CD4-positive, alpha-beta memory T cell (primary cell): ENCODE results near the gene SLC1A5. TPM values are rescaled to one million over a fixed set of nuclear protein-coding genes. Genes with fewer than 3 reads are reported as not detected.

Source experiments
- CTCF ChIA-PET: fragments of 350-600 bp; sonication (Branson Sonifier 250); formaldehyde crosslinking; loops from one replicate; lab custom pipeline; 2021; ENCODE audit warnings: inconsistent platforms; ENCODE audit not compliant: partially characterized antibody; lab: Charles Lee
- POLR2A ChIA-PET: fragments of 350-600 bp; sonication (Branson Sonifier 250); formaldehyde crosslinking; loops from one replicate; lab custom pipeline; 2021; ENCODE audit not compliant: partially characterized antibody; lab: Charles Lee
- DNase-seq, 5 donors: peaks; one replicate each; pipeline versions ENCODE4 v3.0.0 to v3.0.0-alpha.2; 2020 to 2022; ENCODE audit warnings: mixed read lengths in 1 of 5
- H3K27ac ChIP-seq: one replicate; pipeline ENCODE4 v1.7.0; 2013; ENCODE audit warnings: low read depth, low read length
- H3K27me3 ChIP-seq: 2 replicates; pipeline ENCODE4 v1.7.0; 2013; ENCODE audit warnings: mild to moderate bottlenecking, low read length, moderate library complexity; ENCODE audit not compliant: insufficient read depth
- H3K36me3 ChIP-seq: 2 replicates; pipeline ENCODE4 v1.7.0; 2013; ENCODE audit warnings: mild to moderate bottlenecking, low read length, moderate library complexity; ENCODE audit not compliant: insufficient read depth
- H3K4me1 ChIP-seq: 2 replicates; pipeline ENCODE4 v1.7.0; 2013; ENCODE audit warnings: mild to moderate bottlenecking, low read length, moderate library complexity; ENCODE audit not compliant: insufficient read depth
- H3K4me3 ChIP-seq, 2 donors: one replicate each; pipeline ENCODE4 v1.7.0; 2013; ENCODE audit warnings: low read length in 2 of 2, mild to moderate bottlenecking in 1 of 2
- H3K9me3 ChIP-seq, 2 donors: one replicate each; pipeline ENCODE4 v1.7.0; 2013; ENCODE audit warnings: low read length in 2 of 2, control low read depth in 1 of 2; ENCODE audit not compliant: control insufficient read depth in 1 of 2
- H3K27ac Mint-ChIP-seq, 7 donors: one replicate each; pipeline ENCODE4 v1.8.0; 2020 to 2021; ENCODE audit warnings: mixed read lengths in 7 of 7, mild to moderate bottlenecking in 6 of 7, inconsistent platforms in 3 of 7, moderate library complexity in 3 of 7
- H3K27me3 Mint-ChIP-seq, 2 donors: one replicate each; pipeline ENCODE4 v1.8.0; 2020 to 2021; ENCODE audit warnings: mixed read lengths in 2 of 2
- H3K36me3 Mint-ChIP-seq, 2 donors: one replicate each; pipeline ENCODE4 v1.8.0; 2020 to 2021; ENCODE audit warnings: mixed read lengths in 2 of 2, inconsistent platforms in 1 of 2, mild to moderate bottlenecking in 1 of 2
- H3K4me1 Mint-ChIP-seq, 4 donors: one replicate each; pipeline ENCODE4 v1.8.0; 2020 to 2021; ENCODE audit warnings: mixed read lengths in 4 of 4, mild to moderate bottlenecking in 1 of 4
- H3K4me3 Mint-ChIP-seq, 8 donors: one replicate each; pipeline ENCODE4 v1.8.0; 2020 to 2021; ENCODE audit warnings: mixed read lengths in 8 of 8, mild to moderate bottlenecking in 7 of 8, moderate library complexity in 6 of 8, inconsistent platforms in 3 of 8
- H3K9me3 Mint-ChIP-seq, 8 donors: one replicate each; pipeline ENCODE4 v1.8.0; 2020 to 2021; ENCODE audit warnings: mixed read lengths in 8 of 8, mild to moderate bottlenecking in 5 of 8, inconsistent platforms in 3 of 8, moderate library complexity in 1 of 8
- intact Hi-C: fragments of 100-400 bp; cut with micrococcal nuclease; formaldehyde crosslinking; loops from one replicate; pipeline ENCODE4 v1.15.1; 2023
- polyA plus RNA-seq, 2 donors: library from polyadenylated mRNA; unstranded; fragments of 300-500 nt; fragmentation: Illumina TruSeq; gene quantifications; one replicate each; pipeline ENCODE4 v1.2.3, GENCODE V29; 2021
- total RNA-seq, 2 experiments: library from RNA; stranded (reverse); gene quantifications; one replicate each; pipeline ENCODE4 v1.2.3, GENCODE V29; 2021

The SLC1A5 gene
- total and polyA plus RNA-seq, 4 experiments from 2014 or later, result 7.2 to 22.1 (median 20.3) TPM

DNA sequence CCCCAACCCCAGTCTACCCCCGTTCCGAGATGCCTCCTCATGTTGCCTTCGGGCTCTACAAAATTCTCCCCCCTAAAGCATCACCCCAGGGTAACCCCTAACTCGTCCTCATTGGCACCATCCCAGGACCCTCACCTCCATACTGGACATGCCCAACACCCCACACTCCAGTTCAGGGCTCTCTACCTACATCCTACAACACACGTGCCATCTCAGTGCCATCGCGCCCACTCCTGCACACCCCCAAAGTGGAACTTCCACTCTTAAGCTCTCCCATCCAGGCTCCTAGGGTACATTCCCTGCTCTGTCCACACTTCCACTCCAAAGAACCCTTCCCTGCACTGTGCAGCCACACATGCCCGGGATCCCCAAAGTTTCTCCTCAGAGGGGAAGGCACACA lies 43.4 kb downstream of the SLC1A5 start:
- H3K27me3 Mint-ChIP-seq, result no peaks in the 10 kb centered on the region
- Histone ChIP-seq H3K36me3 (peaks cover 11% of the 10 kb centered on the region), H3K27ac (peak overlapping the region; percentile 76), H3K9me3 (no peaks in the 10 kb centered on the region), H3K4me3 (peak overlapping the region; percentile 54 to 80), H3K4me1 (peaks cover 47% of the 10 kb centered on the region), H3K27me3 (no peaks in the 10 kb centered on the region)
- DNase-seq, result no peak
- no peaks in the 10 kb centered on the region for H3K9me3 Mint-ChIP-seq
- peaks cover 7 to 19% of the 10 kb centered on the region in 2 donors for H3K36me3 Mint-ChIP-seq
- H3K27ac Mint-ChIP-seq, result peak overlapping the region; percentile 83 to 93 (median 88)
- intact Hi-C loops, result loop anchor here (5.0 kb wide), 1 partner anchor 133 kb away; no protein-coding TSS in a partner anchor
- H3K4me1 Mint-ChIP-seq, result peaks cover 43 to 78% (median 58%) of the 10 kb centered on the region in 4 donors
- CTCF ChIA-PET, result interaction anchor here (1.0 to 7.2 kb wide), 3 partner anchors 13 to 41 kb away, joined by 4 to 52 read pairs (median 10); no protein-coding TSS in a partner anchor
- POLR2A ChIA-PET, result interaction anchor here (0.6 to 1.8 kb wide), 5 partner anchors 18 to 145 kb away, joined by 3 to 8 read pairs (median 4); partner anchors contain the start of genes CALM3 and SLC1A5
- H3K4me3 Mint-ChIP-seq, result peak overlapping the region; percentile 88 to 92 (median 90)

DNA sequence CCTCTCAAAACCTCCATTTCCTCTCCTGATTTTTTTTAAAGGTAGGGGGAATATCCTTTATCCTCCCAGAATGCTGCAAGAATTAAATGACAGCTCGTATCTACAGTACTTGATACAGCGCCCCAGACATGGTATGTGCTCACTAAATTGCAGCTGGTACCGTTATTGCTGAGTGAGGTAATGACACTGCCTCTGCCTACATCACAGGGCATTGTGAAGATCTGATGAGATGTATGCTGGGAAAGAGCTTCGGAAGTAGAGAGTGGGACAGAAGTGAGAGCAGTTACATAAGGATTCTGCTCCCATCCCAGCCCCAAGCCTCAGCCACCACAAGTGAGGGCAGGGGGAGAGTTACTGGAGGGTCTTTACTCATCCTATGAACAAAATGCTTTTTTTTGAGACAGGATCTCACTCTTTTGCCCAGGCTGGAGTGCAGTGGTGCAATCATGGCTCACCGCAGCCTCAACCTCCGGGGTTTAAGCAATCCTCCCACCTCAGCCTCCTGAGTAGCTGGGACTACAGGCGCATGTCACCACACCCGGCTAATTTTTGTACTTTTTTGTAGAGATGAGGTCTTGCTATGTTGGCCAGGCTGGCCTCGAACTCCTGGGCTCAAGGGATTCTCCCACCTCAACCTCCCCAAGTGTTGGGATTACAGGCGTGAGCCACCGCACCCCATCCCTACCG lies 44.2 kb downstream of the SLC1A5 start:
- H3K27ac ChIP-seq, result no peak overlapping the region
- ChIA-PET CTCF (interaction anchor here (1.0 to 7.2 kb wide), 3 partner anchors 14 to 40 kb away, joined by 4 to 52 read pairs (median 10); no protein-coding TSS in a partner anchor), POLR2A (interaction anchor here (1.8 kb wide), 1 partner anchor 30 kb away, joined by 6 read pairs; no protein-coding TSS in a partner anchor)
- no peaks in the 10 kb centered on the region for H3K27me3 Mint-ChIP-seq
- peaks cover 47% of the 10 kb centered on the region for H3K4me1 ChIP-seq
- no peaks in the 10 kb centered on the region for H3K27me3 ChIP-seq
- H3K36me3 Mint-ChIP-seq, result peaks cover 5 to 24% of the 10 kb centered on the region in 2 donors
- peaks cover 45 to 85% (median 61%) of the 10 kb centered on the region in 4 donors for H3K4me1 Mint-ChIP-seq
- intact Hi-C loops, result no loop called here
- H3K4me3 Mint-ChIP-seq, result peak overlapping the region; percentile 88 to 92 (median 90)
- H3K36me3 ChIP-seq, result peaks cover 14% of the 10 kb centered on the region
- DNase-seq, result no peak
- no peaks in the 10 kb centered on the region for H3K9me3 Mint-ChIP-seq
- H3K9me3 ChIP-seq, result no peaks in the 10 kb centered on the region
- H3K4me3 ChIP-seq, result no peak overlapping the region
- H3K27ac Mint-ChIP-seq, result peak overlapping the region in 5 of 7 donors; percentile 57 to 93 (median 82)

DNA sequence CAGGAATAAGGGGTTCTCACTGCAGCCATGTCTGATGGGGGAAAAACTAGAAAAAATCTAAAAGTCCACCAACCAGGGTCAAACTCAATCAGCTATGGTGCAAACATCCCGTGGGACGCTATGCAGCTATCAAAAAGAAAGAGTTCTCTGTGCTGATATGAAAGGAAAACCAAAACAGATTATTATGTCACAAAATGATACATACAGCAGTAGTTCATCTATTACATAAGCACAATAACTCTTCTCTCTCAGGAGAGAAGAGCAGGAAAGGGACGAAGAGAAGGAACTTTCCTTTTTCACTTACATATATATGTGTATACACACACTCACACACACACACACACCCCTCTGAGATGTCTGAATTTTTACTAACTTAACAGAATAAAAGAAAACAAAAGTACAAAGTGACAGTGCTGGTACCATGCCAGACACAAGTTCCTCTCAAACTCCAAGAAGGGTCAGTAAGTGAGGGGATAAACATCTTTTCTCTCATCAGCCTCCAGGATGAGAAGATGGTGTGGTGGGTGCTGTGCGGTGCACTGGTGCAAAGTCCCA lies 45.4 kb downstream of the SLC1A5 start:
- ChIA-PET CTCF (interaction anchor here (1.3 to 7.2 kb wide), 6 partner anchors 10 to 98 kb away, joined by 3 to 52 read pairs (median 11); no protein-coding TSS in a partner anchor), POLR2A (no interaction called here)
- peaks cover 47% of the 10 kb centered on the region for H3K4me1 ChIP-seq
- H3K36me3 Mint-ChIP-seq, result peaks cover 5 to 29% of the 10 kb centered on the region in 2 donors
- H3K4me3 Mint-ChIP-seq, result peak overlapping the region in 2 of 8 donors; percentile 17 to 46
- no peak overlapping the region for H3K4me3 ChIP-seq
- H3K4me1 Mint-ChIP-seq, result peaks cover 43 to 77% (median 55%) of the 10 kb centered on the region in 4 donors
- intact Hi-C loops, result no loop called here
- no peaks in the 10 kb centered on the region for H3K27me3 Mint-ChIP-seq
- peaks cover 21% of the 10 kb centered on the region for H3K36me3 ChIP-seq
- no peak for DNase-seq
- H3K9me3 ChIP-seq, result no peaks in the 10 kb centered on the region
- peak overlapping the region in 5 of 7 donors; percentile 13 to 70 (median 35) for H3K27ac Mint-ChIP-seq
- H3K9me3 Mint-ChIP-seq, result no peaks in the 10 kb centered on the region
- H3K27ac ChIP-seq, result no peak overlapping the region
- H3K27me3 ChIP-seq, result no peaks in the 10 kb centered on the region

DNA sequence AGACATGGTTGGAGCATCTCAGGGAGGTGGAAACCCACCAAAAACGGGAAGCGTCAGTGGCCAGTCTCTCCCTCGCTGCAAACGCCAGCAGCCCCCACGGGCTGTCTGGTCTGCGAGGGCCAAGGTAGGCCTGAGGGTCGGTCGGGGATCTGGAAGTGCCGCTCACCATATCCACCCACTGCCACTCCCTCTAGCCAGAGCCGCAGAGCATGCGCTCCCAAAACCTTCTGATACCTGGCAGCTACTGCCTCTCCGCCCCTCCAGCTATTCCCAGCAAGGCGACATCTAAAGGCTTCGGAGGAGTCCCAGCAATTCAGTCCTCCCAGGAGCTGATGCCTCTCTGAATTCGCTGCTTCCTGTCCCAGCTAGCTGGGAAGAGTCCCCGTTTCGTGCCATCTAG lies 46.9 kb downstream of the SLC1A5 start:
- no peaks in the 10 kb centered on the region for H3K27me3 Mint-ChIP-seq
- Histone ChIP-seq H3K9me3 (no peaks in the 10 kb centered on the region), H3K4me3 (no peak overlapping the region), H3K4me1 (peaks cover 40% of the 10 kb centered on the region), H3K36me3 (peaks cover 34% of the 10 kb centered on the region), H3K27me3 (no peaks in the 10 kb centered on the region), H3K27ac (no peak overlapping the region)
- no peaks in the 10 kb centered on the region for H3K9me3 Mint-ChIP-seq
- POLR2A ChIA-PET, result interaction anchor here (1.0 to 1.3 kb wide), 2 partner anchors 8 to 12 kb away, joined by 4 to 7 read pairs; no protein-coding TSS in a partner anchor
- no peak overlapping the region for H3K27ac Mint-ChIP-seq
- peaks cover 8 to 39% of the 10 kb centered on the region in 2 donors for H3K36me3 Mint-ChIP-seq
- CTCF ChIA-PET, result interaction anchor here (1.1 to 7.2 kb wide), 6 partner anchors 9 to 204 kb away, joined by 3 to 52 read pairs (median 11); no protein-coding TSS in a partner anchor
- peak overlapping the region in 1 of 8 donors; percentile 20 for H3K4me3 Mint-ChIP-seq
- intact Hi-C loops, result no loop called here
- no peak for DNase-seq
- H3K4me1 Mint-ChIP-seq, result peaks cover 35 to 63% (median 43%) of the 10 kb centered on the region in 4 donors

DNA sequence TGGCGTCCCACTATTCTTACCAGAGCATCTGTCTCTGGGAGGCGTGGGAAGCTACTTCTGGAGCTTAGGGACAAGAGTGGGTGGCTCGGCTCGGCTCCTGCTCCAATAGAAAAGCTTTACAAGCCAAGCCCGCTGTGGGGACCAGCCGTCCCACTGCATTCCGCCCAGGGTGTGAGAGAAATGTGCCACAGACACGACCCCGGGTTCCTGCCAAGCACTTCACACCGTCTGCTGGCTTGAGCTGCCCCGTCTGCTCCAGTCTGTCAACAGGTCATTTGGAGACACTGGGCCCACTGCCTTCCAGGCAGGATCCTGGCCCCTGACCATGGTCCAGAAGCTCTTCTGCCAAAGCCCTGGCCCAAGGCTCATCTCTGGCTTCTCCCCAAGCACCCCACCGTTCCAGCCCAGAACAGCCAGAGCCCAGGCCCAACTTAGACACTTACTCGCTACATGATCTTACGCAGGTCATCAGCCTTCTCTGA lies 49.1 kb downstream of the SLC1A5 start:
- Histone ChIP-seq H3K27me3 (no peaks in the 10 kb centered on the region), H3K4me1 (peaks cover 29% of the 10 kb centered on the region), H3K36me3 (peaks cover 35% of the 10 kb centered on the region), H3K27ac (no peak overlapping the region), H3K9me3 (no peaks in the 10 kb centered on the region), H3K4me3 (no peak overlapping the region)
- CTCF ChIA-PET, result interaction anchor here (0.6 to 7.2 kb wide), 4 partner anchors 9 to 256 kb away, joined by 3 to 52 read pairs (median 4); no protein-coding TSS in a partner anchor
- Mint-ChIP-seq H3K4me1 (peaks cover 27 to 50% (median 34%) of the 10 kb centered on the region in 4 donors), H3K27ac (peak overlapping the region in 2 of 7 donors; percentile 14 to 62), H3K36me3 (peaks cover 8 to 44% of the 10 kb centered on the region in 2 donors), H3K27me3 (no peaks in the 10 kb centered on the region), H3K9me3 (no peaks in the 10 kb centered on the region), H3K4me3 (no peak overlapping the region)
- POLR2A ChIA-PET, result no interaction called here
- DNase-seq, result no peak
- intact Hi-C loops, result no loop called here

DNA sequence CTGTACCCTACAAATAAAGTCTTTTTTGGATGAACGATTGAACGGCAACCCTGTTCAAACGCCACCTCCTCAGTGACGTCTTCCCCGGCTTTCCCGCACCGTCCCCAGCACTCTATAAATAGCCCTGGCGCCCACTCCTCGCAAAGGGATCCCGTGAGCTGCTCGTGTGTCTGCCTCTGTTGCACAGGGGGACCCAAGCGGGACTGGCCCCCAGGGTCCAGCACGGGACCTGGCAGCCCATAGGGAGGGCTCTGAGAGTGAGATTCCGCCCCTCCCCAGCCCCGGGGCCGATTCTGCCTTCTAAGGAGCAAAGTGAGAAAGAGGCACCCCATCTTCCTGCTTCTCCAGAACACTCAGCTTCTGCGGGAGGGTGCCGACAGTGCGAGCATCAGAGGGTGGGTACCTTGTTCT lies 50.6 kb downstream of the SLC1A5 start:
- H3K4me1 ChIP-seq, result peaks cover 19% of the 10 kb centered on the region

More for the DNA sequence above, 50.6 kb downstream of the SLC1A5 start:
- no peak overlapping the region for H3K27ac ChIP-seq
- H3K27me3 ChIP-seq, result no peaks in the 10 kb centered on the region
- Mint-ChIP-seq H3K27me3 (no peaks in the 10 kb centered on the region), H3K4me1 (peaks cover 18 to 34% (median 23%) of the 10 kb centered on the region in 4 donors), H3K36me3 (peaks cover 8 to 52% of the 10 kb centered on the region in 2 donors), H3K4me3 (no peak overlapping the region), H3K9me3 (no peaks in the 10 kb centered on the region), H3K27ac (peak overlapping the region in 2 of 7 donors; percentile 13 to 55)
- intact Hi-C loops, result no loop called here
- no peak overlapping the region for H3K4me3 ChIP-seq
- peaks cover 50% of the 10 kb centered on the region for H3K36me3 ChIP-seq
- DNase-seq, result no peak
- ChIA-PET POLR2A (no interaction called here), CTCF (interaction anchor here (1.1 kb wide), 1 partner anchor 34 kb away, joined by 9 read pairs; no protein-coding TSS in a partner anchor)
- no peaks in the 10 kb centered on the region for H3K9me3 ChIP-seq
